ENCODE data around the gene ABLIM2. TPM values are rescaled to one million over a fixed set of nuclear protein-coding genes. Genes with fewer than 3 reads are reported as not detected.
"Not testable (repeated sequence)": the region's sequence is repeated elsewhere in the genome, so short reads cannot be mapped to it uniquely, and the experiment has no call there.

The ABLIM2 gene
- total RNA-seq, 2 experiments from 2014 or later, result 0.32 to 0.54 TPM

GRCh38 chr4:7947927-7948326 is 210.7 kb downstream of the ABLIM2 start:
- Mint-ChIP-seq H3K36me3 (ENCODE audit: low read depth) (no peaks in the 10 kb centered on the region), H3K9me3 (peaks cover 6% of the 10 kb centered on the region), H3K27me3 (peaks cover 4% of the 10 kb centered on the region), H3K27ac (no peak overlapping the region), H3K4me3 (no peak overlapping the region), H3K4me1 (ENCODE audit: low read depth) (peaks cover 14% of the 10 kb centered on the region)
- no peak for TF ChIP-seq CTCF (IDR thresholded peaks at IDR 0.05)
- ATAC-seq (peak; percentile 94), DNase-seq (peak; percentile 46)
- CTCF ChIA-PET, result interaction anchor here (1.0 to 2.7 kb wide), 6 partner anchors 9 to 186 kb away, joined by 3 to 12 read pairs (median 3); partner anchors contain the start of gene AFAP1
- intact Hi-C loops (cut with micrococcal nuclease), result no loop called here
- POLR2A ChIA-PET, result interaction anchor here (3.2 kb wide), 1 partner anchor 9 kb away, joined by 12 read pairs; the partner anchor contains the start of gene AFAP1

- no peak for TF ChIP-seq CTCF (IDR thresholded peaks at IDR 0.05)
- Mint-ChIP-seq H3K4me3 (no peak overlapping the region), H3K27ac (no peak overlapping the region), H3K27me3 (peaks cover 4% of the 10 kb centered on the region), H3K9me3 (no peaks in the 10 kb centered on the region), H3K4me1 (ENCODE audit: low read depth) (peaks cover 15% of the 10 kb centered on the region), H3K36me3 (ENCODE audit: low read depth) (no peaks in the 10 kb centered on the region)
- intact Hi-C loops (cut with micrococcal nuclease), result no loop called here
- ChIA-PET CTCF (interaction anchor here (1.4 kb wide), 1 partner anchor 11 kb away, joined by 4 read pairs; no protein-coding TSS in a partner anchor), POLR2A (no interaction called here)
- ATAC-seq (no peak), DNase-seq (no peak)
Observed at GRCh38 chr4:7945709-7946380, 212.8 kb downstream of the ABLIM2 start.

GRCh38 chr4:7944599-7945220 is 213.9 kb downstream of the ABLIM2 start:
- intact Hi-C loops (cut with micrococcal nuclease), result no loop called here
- TF ChIP-seq CTCF (IDR thresholded peaks at IDR 0.05), result no peak
- ChIA-PET CTCF (interaction anchor here (1.2 to 1.4 kb wide), 2 partner anchors 15 to 141 kb away, joined by 4 read pairs; no protein-coding TSS in a partner anchor), POLR2A (no interaction called here)
- ATAC-seq (no peak), DNase-seq (no peak)
- no peaks in the 10 kb centered on the region for H3K9me3 Mint-ChIP-seq
- no peaks in the 10 kb centered on the region for H3K36me3 Mint-ChIP-seq (ENCODE audit: low read depth)
- H3K27me3 Mint-ChIP-seq, result peaks cover 4% of the 10 kb centered on the region
- no peak overlapping the region for H3K27ac Mint-ChIP-seq
- H3K4me3 Mint-ChIP-seq, result no peak overlapping the region
- H3K4me1 Mint-ChIP-seq (ENCODE audit: low read depth), result peaks cover 16% of the 10 kb centered on the region

- H3K9me3 Mint-ChIP-seq; intact Hi-C loops (cut with micrococcal nuclease); H3K27ac Mint-ChIP-seq; DNase-seq; H3K27me3 Mint-ChIP-seq; H3K4me1 Mint-ChIP-seq (ENCODE audit: low read depth); ATAC-seq; H3K36me3 Mint-ChIP-seq (ENCODE audit: low read depth); H3K4me3 Mint-ChIP-seq: not testable (repeated sequence)
- ChIA-PET CTCF (interaction anchor here (1.2 to 1.3 kb wide), 2 partner anchors 16 to 32 kb away, joined by 3 to 4 read pairs; no protein-coding TSS in a partner anchor), POLR2A (interaction anchor here (1.5 kb wide), 1 partner anchor 16 kb away, joined by 4 read pairs; no protein-coding TSS in a partner anchor)
Observed at GRCh38 chr4:7943688-7944087, 214.9 kb downstream of the ABLIM2 start.

- peaks cover 10% of the 10 kb centered on the region for H3K4me1 Mint-ChIP-seq (ENCODE audit: low read depth)
- intact Hi-C loops (cut with micrococcal nuclease), result no loop called here
- H3K27ac Mint-ChIP-seq, result no peak overlapping the region
- POLR2A ChIA-PET, result interaction anchor here (1.5 kb wide), 1 partner anchor 17 kb away, joined by 4 read pairs; no protein-coding TSS in a partner anchor
- CTCF ChIA-PET, result interaction anchor here (1.3 kb wide), 1 partner anchor 32 kb away, joined by 3 read pairs; no protein-coding TSS in a partner anchor
- no peaks in the 10 kb centered on the region for H3K9me3 Mint-ChIP-seq
- no peak overlapping the region for H3K4me3 Mint-ChIP-seq
- no peak for TF ChIP-seq CTCF (IDR thresholded peaks at IDR 0.05)
- no peaks in the 10 kb centered on the region for H3K27me3 Mint-ChIP-seq
- peaks cover 3% of the 10 kb centered on the region for H3K36me3 Mint-ChIP-seq (ENCODE audit: low read depth)
- no peak for DNase-seq
- ATAC-seq, result no peak
Observed at GRCh38 chr4:7943211-7943610, 215.4 kb downstream of the ABLIM2 start.

All from activated CD8-positive, alpha-beta T cell treated with anti-CD3 and anti-CD28 coated beads for 36 hours (primary cell).